Fibroblast of skin of right biceps (primary cell): Measurements from ENCODE around the gene FBXO9.

Experiments used
- DNase-seq: peaks from one replicate; pipeline ENCODE4 v3.0.0-alpha.2; 2013

FBXO9 gene

GRCh38 chr6:53139841-53140413, 74.7 kb downstream of the FBXO9 start:
- no peak for DNase-seq

- no peak for DNase-seq
Measured at GRCh38 chr6:53142810-53143209, 77.6 kb downstream of the FBXO9 start.

GRCh38 chr6:53143710-53144109, 78.5 kb downstream of the FBXO9 start:
- no peak for DNase-seq

- DNase-seq, result no peak
Measured at GRCh38 chr6:53144802-53145201, 79.6 kb downstream of the FBXO9 start.

GRCh38 chr6:53148684-53149083, 83.5 kb downstream of the FBXO9 start, which contains the start of gene GCM1:
GCM1 (minus strand) TSS chr6:53148841; CDS start chr6:53145632, 3,209 bp downstream.
- no peak for DNase-seq
